Measurements from ENCODE around the gene PAPLN.

GRCh38 chr14:73216030-73216429, 21.3 kb upstream of the PAPLN start:
- no peak for TF ChIP-seq POLR2A (IDR thresholded peaks at IDR 0.05)
- TF ChIP-seq CTCF (IDR thresholded peaks at IDR 0.05): no peak
